Measurements from ENCODE around the gene PCNX2.

The PCNX2 gene

GRCh38 chr1:233295237-233295974 lies at the start of gene PCNX2:
PCNX2 (minus strand) TSS chr1:233295725; CDS start chr1:233295478, 247 bp downstream.
- DNase-seq (ENCODE audit: low read depth): no peak

- no peak for DNase-seq (ENCODE audit: low read depth)
Measured at GRCh38 chr1:233343262-233343661, 47.7 kb upstream of the PCNX2 start.

- no peak for DNase-seq (ENCODE audit: low read depth)
Measured at GRCh38 chr1:233342086-233342485, 46.6 kb upstream of the PCNX2 start.

GRCh38 chr1:233340966-233341516 lies 45.5 kb upstream of the PCNX2 start:
- DNase-seq (ENCODE audit: low read depth): no peak

- DNase-seq (ENCODE audit: low read depth): no peak
Measured at GRCh38 chr1:233340031-233340555, 44.6 kb upstream of the PCNX2 start.

GRCh38 chr1:233338102-233338501 lies 42.6 kb upstream of the PCNX2 start:
- no peak for DNase-seq (ENCODE audit: low read depth)

GRCh38 chr1:233337505-233337904 lies 42.0 kb upstream of the PCNX2 start:
- no peak for DNase-seq (ENCODE audit: low read depth)

GRCh38 chr1:233336554-233337456 lies 41.3 kb upstream of the PCNX2 start:
- no peak for DNase-seq (ENCODE audit: low read depth)

- DNase-seq (ENCODE audit: low read depth): no peak
Measured at GRCh38 chr1:233334092-233334491, 38.6 kb upstream of the PCNX2 start.

- no peak for DNase-seq (ENCODE audit: low read depth)
Measured at GRCh38 chr1:233333086-233333485, 37.6 kb upstream of the PCNX2 start.

- DNase-seq (ENCODE audit: low read depth): no peak
Measured at GRCh38 chr1:233331676-233332519, 36.4 kb upstream of the PCNX2 start.

GRCh38 chr1:233328142-233328921 lies 32.8 kb upstream of the PCNX2 start:
- no peak for DNase-seq (ENCODE audit: low read depth)

GRCh38 chr1:233327651-233328141 lies 32.2 kb upstream of the PCNX2 start, which contains the start of gene MAP3K21:
MAP3K21 (plus strand) TSS chr1:233327724; CDS start chr1:233328029, 305 bp downstream.
- no peak for DNase-seq (ENCODE audit: low read depth)

GRCh38 chr1:233326811-233327650 lies 31.5 kb upstream of the PCNX2 start:
- peak; percentile 46 for DNase-seq (ENCODE audit: low read depth)

- DNase-seq (ENCODE audit: low read depth): no peak
Measured at GRCh38 chr1:233326319-233326718, 30.8 kb upstream of the PCNX2 start.

GRCh38 chr1:233323718-233324117 lies 28.2 kb upstream of the PCNX2 start:
- no peak for DNase-seq (ENCODE audit: low read depth)

- DNase-seq (ENCODE audit: low read depth): no peak
Measured at GRCh38 chr1:233320023-233320422, 24.5 kb upstream of the PCNX2 start.

GRCh38 chr1:233319272-233319671 lies 23.7 kb upstream of the PCNX2 start:
- no peak for DNase-seq (ENCODE audit: low read depth)

- DNase-seq (ENCODE audit: low read depth): no peak
Measured at GRCh38 chr1:233316473-233316872, 20.9 kb upstream of the PCNX2 start.
